Vagina (tissue), 2 donors: Measurements from ENCODE around the gene RAB11FIP3. TPM values are rescaled to one million over a fixed set of nuclear protein-coding genes. Genes with fewer than 3 reads are reported as not detected.

Source experiments
- DNase-seq, 2 donors: peaks; one replicate each; pipeline ENCODE4 v3.0.0-alpha.2; 2017; ENCODE audit errors: extremely low spot score in 2 of 2
- H3K27ac ChIP-seq: fragments of 200-600 bp; sonication (generic); one replicate; pipeline ENCODE4 v1.5.1; 2019
- H3K27me3 ChIP-seq: fragments of 200-600 bp; sonication (generic); one replicate; pipeline ENCODE4 v1.5.1; 2019
- H3K36me3 ChIP-seq, 2 donors: fragments of 200-600 bp; sonication (generic); one replicate each; pipeline ENCODE4 v1.5.1; 2017 to 2019
- H3K4me1 ChIP-seq: fragments of 200-600 bp; sonication (generic); one replicate; pipeline ENCODE4 v1.5.1; 2019
- H3K4me3 ChIP-seq, 2 donors: fragments of 200-600 bp; sonication (generic); 1 replicate in 1 of 2; 2 replicates in 1 of 2; pipeline ENCODE4 v1.5.1; 2016 to 2019
- H3K9me3 ChIP-seq: fragments of 200-600 bp; sonication (generic); one replicate; pipeline ENCODE4 v1.5.1; 2019
- POLR2A ChIP-seq, 2 donors: fragments of 450-650 bp; IDR thresholded peaks; one replicate each; pipeline ENCODE4 v1.6.1; 2017; ENCODE audit warnings: antibody characterized with exemption in 2 of 2, mild to moderate bottlenecking in 2 of 2, moderate library complexity in 2 of 2
- POLR2AphosphoS5 ChIP-seq, 2 donors: sonication (generic); formaldehyde crosslinking; IDR thresholded peaks; one replicate each; pipeline ENCODE4 v1.9.0; 2017; ENCODE audit warnings: antibody characterized with exemption in 2 of 2, mild to moderate bottlenecking in 2 of 2, low read depth in 1 of 2; ENCODE audit not compliant: insufficient read depth in 1 of 2
- intact Hi-C: fragments of 100-400 bp; cut with DNase I; formaldehyde crosslinking; loops from one replicate; pipeline ENCODE4 v1.15.1; 2023
- total RNA-seq: library from RNA; depleted of rRNA; stranded (reverse); fragments of >200 nt; gene quantifications from one replicate; pipeline ENCODE4 v1.2.3, GENCODE V29; 2016
- TF ChIP-seq, protein P1 (sequence below), 3 experiments: fragments of 450-650 bp in 2 of 3; fragments of 200-600 bp in 1 of 3; sonication (generic) in 1 of 3; IDR thresholded peaks; one replicate each; pipeline ENCODE4 v1.5.1; 2017 to 2019; ENCODE audit warnings: antibody characterized with exemption in 3 of 3, mild to moderate bottlenecking in 2 of 3, moderate library complexity in 2 of 3

Gene RAB11FIP3
- total RNA-seq, 1 donor from 2014 or later, result 36.6 TPM

DNA sequence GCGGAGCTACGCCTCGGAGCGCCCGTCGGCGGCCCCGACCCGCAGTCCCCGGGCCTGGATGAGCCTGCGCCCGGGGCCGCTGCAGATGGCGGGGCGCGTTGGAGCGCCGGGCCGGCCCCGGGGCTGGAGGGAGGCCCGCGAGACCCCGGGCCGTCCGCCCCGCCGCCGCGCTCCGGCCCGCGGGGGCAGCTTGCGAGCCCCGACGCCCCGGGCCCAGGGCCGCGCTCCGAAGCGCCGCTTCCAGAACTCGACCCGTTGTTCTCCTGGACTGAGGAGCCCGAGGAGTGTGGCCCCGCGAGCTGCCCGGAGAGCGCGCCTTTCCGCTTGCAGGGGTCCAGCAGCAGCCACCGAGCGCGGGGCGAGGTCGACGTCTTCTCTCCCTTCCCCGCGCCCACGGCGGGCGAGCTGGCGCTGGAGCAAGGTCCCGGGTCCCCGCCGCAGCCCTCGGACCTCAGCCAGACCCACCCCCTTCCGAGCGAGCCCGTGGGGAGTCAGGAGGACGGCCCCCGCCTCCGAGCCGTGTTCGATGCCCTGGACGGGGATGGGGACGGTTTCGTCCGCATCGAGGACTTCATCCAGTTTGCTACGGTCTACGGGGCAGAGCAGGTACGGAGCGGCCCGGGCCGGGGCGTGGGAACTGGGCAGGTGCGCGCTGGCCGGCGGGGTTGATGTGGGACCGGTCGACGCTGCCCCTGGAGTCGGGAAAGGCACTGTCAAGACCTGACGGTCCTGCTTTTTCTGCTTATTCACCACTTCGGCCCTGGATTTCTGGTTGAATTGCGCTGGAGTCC lies 861 bp downstream of the RAB11FIP3 start:
- no peak for DNase-seq
- TF ChIP-seq POLR2A (IDR thresholded peaks at IDR 0.05) (no peak), POLR2AphosphoS5 (IDR thresholded peaks at IDR 0.05; ENCODE audit: insufficient read depth in 1 of 2, low read depth in 1 of 2) (no peak)
- TF ChIP-seq, protein P1, sequence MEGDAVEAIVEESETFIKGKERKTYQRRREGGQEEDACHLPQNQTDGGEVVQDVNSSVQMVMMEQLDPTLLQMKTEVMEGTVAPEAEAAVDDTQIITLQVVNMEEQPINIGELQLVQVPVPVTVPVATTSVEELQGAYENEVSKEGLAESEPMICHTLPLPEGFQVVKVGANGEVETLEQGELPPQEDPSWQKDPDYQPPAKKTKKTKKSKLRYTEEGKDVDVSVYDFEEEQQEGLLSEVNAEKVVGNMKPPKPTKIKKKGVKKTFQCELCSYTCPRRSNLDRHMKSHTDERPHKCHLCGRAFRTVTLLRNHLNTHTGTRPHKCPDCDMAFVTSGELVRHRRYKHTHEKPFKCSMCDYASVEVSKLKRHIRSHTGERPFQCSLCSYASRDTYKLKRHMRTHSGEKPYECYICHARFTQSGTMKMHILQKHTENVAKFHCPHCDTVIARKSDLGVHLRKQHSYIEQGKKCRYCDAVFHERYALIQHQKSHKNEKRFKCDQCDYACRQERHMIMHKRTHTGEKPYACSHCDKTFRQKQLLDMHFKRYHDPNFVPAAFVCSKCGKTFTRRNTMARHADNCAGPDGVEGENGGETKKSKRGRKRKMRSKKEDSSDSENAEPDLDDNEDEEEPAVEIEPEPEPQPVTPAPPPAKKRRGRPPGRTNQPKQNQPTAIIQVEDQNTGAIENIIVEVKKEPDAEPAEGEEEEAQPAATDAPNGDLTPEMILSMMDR (IDR thresholded peaks at IDR 0.05), result no peak
- Histone ChIP-seq H3K9me3 (no peaks in the 10 kb centered on the region), H3K36me3 (no peaks in the 10 kb centered on the region), H3K27ac (peak overlapping the region; percentile 16), H3K4me1 (peaks cover 47% of the 10 kb centered on the region), H3K4me3 (peak overlapping the region; percentile 41 to 58), H3K27me3 (no peaks in the 10 kb centered on the region)
- intact Hi-C loops, result no loop called here

DNA sequence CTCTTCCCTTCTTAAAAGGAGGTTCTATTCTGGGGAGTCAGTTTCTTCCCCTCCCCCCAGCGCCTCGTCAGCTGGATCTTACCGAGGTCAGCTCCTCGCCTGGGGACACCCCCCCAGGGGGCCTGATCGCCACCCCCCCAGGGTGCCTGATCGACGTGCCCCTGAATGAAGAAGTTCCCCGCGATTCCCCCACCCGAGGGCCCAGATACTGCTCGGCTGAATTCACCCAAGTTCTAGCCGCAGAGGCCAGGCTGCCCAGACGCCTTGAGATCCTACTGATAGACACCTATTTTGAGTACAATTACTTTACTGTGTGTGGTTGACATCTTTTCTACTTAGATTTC lies 1.4 kb downstream of the RAB11FIP3 start:
- no peaks in the 10 kb centered on the region for H3K9me3 ChIP-seq
- DNase-seq, result no peak
- H3K27ac ChIP-seq, result peak overlapping the region; percentile 16
- H3K4me1 ChIP-seq, result peaks cover 47% of the 10 kb centered on the region
- intact Hi-C loops, result no loop called here
- no peaks in the 10 kb centered on the region for H3K36me3 ChIP-seq
- H3K27me3 ChIP-seq, result no peaks in the 10 kb centered on the region
- no peak for TF ChIP-seq POLR2A (IDR thresholded peaks at IDR 0.05)
- no peak for TF ChIP-seq POLR2AphosphoS5 (IDR thresholded peaks at IDR 0.05; ENCODE audit: insufficient read depth in 1 of 2, low read depth in 1 of 2)
- TF ChIP-seq, protein P1 (IDR thresholded peaks at IDR 0.05), result no peak
- H3K4me3 ChIP-seq, result peak overlapping the region; percentile 41 to 58

DNA sequence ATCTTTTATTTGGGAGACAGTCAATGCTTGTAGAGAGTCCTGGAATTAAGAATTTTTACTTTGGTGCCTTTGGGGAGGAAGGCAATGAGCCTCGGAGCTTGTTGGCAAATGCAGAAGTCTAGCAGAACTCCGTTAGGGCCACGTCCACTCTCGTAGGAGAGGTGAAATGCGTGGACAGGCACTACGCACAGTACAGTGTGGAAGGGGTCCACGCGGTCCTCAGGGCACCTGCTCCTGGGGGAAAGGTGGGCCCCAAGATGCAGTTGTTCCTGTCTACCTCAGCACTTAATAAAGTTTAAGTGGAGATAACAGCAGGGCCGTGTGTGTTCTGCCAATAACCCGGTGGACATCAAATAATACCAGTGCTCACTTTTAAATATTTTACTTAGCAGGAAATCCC lies 1.8 kb downstream of the RAB11FIP3 start:
- DNase-seq, result no peak
- no peak for TF ChIP-seq POLR2AphosphoS5 (IDR thresholded peaks at IDR 0.05; ENCODE audit: insufficient read depth in 1 of 2, low read depth in 1 of 2)
- TF ChIP-seq POLR2A (IDR thresholded peaks at IDR 0.05), result no peak
- TF ChIP-seq, protein P1 (IDR thresholded peaks at IDR 0.05), result no peak
- peak overlapping the region; percentile 41 to 58 for H3K4me3 ChIP-seq
- H3K9me3 ChIP-seq, result no peaks in the 10 kb centered on the region
- intact Hi-C loops, result no loop called here
- H3K36me3 ChIP-seq, result no peaks in the 10 kb centered on the region
- peaks cover 47% of the 10 kb centered on the region for H3K4me1 ChIP-seq
- H3K27me3 ChIP-seq, result no peaks in the 10 kb centered on the region
- H3K27ac ChIP-seq, result no peak overlapping the region

DNA sequence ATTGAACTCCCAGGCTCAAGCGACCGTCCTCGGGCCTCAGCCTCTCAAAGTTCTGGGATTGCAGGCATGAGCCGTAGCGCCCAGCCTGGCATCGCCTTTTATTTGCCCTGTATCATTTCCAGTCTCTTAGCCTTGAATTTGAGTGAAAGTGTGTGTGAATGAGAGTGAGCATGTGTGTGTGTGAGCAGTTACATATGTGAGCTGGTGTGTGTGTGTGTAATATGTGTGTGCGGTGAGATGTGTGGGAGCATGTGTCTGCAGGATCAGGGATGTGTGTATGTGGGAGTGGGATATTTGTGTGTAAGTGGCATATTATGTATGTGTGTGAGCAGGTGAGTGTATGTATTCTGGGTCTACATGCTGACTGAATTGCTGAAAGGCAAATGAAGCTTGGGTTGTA lies 5.5 kb downstream of the RAB11FIP3 start:
- Histone ChIP-seq H3K4me1 (peaks cover 32% of the 10 kb centered on the region), H3K27ac (no peak overlapping the region), H3K4me3 (no peak overlapping the region), H3K9me3 (no peaks in the 10 kb centered on the region), H3K27me3 (no peaks in the 10 kb centered on the region), H3K36me3 (no peaks in the 10 kb centered on the region)
- DNase-seq, result no peak
- intact Hi-C loops, result no loop called here
- TF ChIP-seq POLR2A (IDR thresholded peaks at IDR 0.05) (no peak), POLR2AphosphoS5 (IDR thresholded peaks at IDR 0.05; ENCODE audit: insufficient read depth in 1 of 2, low read depth in 1 of 2) (no peak)
- TF ChIP-seq, protein P1 (IDR thresholded peaks at IDR 0.05), result no peak

DNA sequence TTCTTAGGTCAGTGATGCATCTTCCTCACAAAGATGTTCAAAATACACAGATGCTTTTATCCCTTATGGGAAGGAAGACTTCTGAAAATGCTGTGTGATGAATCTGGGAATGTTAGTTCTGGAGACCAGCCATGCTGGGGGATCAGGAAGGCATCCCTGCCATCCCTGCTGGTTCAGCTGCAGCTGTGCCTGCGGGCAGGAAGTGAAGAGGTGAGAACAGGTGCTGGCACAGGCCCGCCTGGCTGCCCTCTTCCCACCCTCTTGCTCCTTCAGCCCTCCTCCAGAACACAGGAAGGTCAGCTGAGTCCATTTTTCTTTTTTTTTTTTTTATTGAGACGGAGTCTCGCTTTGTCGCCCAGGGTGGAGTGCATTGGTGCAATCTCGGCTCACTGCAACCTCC lies 15.2 kb downstream of the RAB11FIP3 start:
- intact Hi-C loops, result no loop called here
- no peak overlapping the region for H3K27ac ChIP-seq
- no peak overlapping the region for H3K4me3 ChIP-seq
- no peaks in the 10 kb centered on the region for H3K27me3 ChIP-seq
- H3K36me3 ChIP-seq, result no peaks in the 10 kb centered on the region
- H3K9me3 ChIP-seq, result no peaks in the 10 kb centered on the region
- TF ChIP-seq, protein P1 (IDR thresholded peaks at IDR 0.05), result no peak
- TF ChIP-seq POLR2AphosphoS5 (IDR thresholded peaks at IDR 0.05; ENCODE audit: insufficient read depth in 1 of 2, low read depth in 1 of 2) (no peak), POLR2A (IDR thresholded peaks at IDR 0.05) (no peak)
- H3K4me1 ChIP-seq, result no peaks in the 10 kb centered on the region
- no peak for DNase-seq
